ENCODE measurements around the gene KCNC2.

KCNC2 gene

GRCh38 chr12:75177997-75178396 is 31.6 kb downstream of the KCNC2 start:
- H3K9ac ChIP-seq (ENCODE audit: low read depth, low read length) = no peak overlapping the region
- TF ChIP-seq EZH2 (IDR thresholded peaks at IDR 0.05; ENCODE audit: borderline replicate concordance, low read depth, low read length, severe bottlenecking) (no peak), CTCF (IDR thresholded peaks at IDR 0.05; ENCODE audit: borderline replicate concordance, extremely low read depth, low read length, poor library complexity, severe bottlenecking) (no peak)
- no peaks in the 10 kb centered on the region for H3K36me3 ChIP-seq (ENCODE audit: insufficient read depth, low read length)
- H3K27me3 ChIP-seq (ENCODE audit: insufficient read depth, low read length, poor library complexity) = no peaks in the 10 kb centered on the region
- H3K79me2 ChIP-seq (ENCODE audit: insufficient read depth, low read length) = no peaks in the 10 kb centered on the region
- H3K27ac ChIP-seq (ENCODE audit: low read length) = no peak overlapping the region
- H3K4me2 ChIP-seq (ENCODE audit: insufficient read depth, low read length) = no peak overlapping the region
- no peaks in the 10 kb centered on the region for H3K9me3 ChIP-seq (ENCODE audit: insufficient read depth, low read length, severe bottlenecking)
- H2AFZ ChIP-seq (ENCODE audit: low read depth, low read length) = no peak overlapping the region
- H4K20me1 ChIP-seq (ENCODE audit: insufficient read depth, low read length) = no peaks in the 10 kb centered on the region
- ATAC-seq (ENCODE audit: insufficient read depth, low read depth) = no peak
- DNase-seq = no peak
- H3K4me3 ChIP-seq (ENCODE audit: low read depth in 1 of 2, low read length in 2 of 2) = no peak overlapping the region
- no peaks in the 10 kb centered on the region for H3K4me1 ChIP-seq (ENCODE audit: insufficient read depth, low read length)

DNA sequence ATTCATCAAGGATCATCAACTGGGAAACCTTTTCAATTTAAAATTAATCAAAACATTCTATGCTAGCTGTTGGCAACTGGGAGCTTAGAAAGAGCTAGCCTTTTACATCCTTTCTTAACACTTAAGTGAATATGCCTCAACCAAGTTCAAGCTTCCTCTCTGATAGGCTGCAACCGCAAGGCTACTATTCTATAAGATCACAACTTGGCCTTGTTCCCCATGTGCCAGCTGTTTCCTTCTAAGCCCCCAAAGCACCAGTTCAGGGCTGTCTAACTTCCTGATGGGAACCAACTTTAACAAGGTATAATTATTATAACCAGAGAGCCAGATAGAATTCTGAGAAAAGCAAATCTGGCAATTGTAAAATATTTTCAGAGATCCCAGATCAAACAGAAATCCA is 37.0 kb downstream of the KCNC2 start:
- no peaks in the 10 kb centered on the region for H3K4me1 ChIP-seq (ENCODE audit: insufficient read depth, low read length)
- H3K9ac ChIP-seq (ENCODE audit: low read depth, low read length) = no peak overlapping the region
- H3K27ac ChIP-seq (ENCODE audit: low read length) = no peak overlapping the region
- H3K36me3 ChIP-seq (ENCODE audit: insufficient read depth, low read length) = no peaks in the 10 kb centered on the region
- no peak overlapping the region for H3K4me3 ChIP-seq (ENCODE audit: low read depth in 1 of 2, low read length in 2 of 2)
- TF ChIP-seq EZH2 (IDR thresholded peaks at IDR 0.05; ENCODE audit: borderline replicate concordance, low read depth, low read length, severe bottlenecking) (no peak), CTCF (IDR thresholded peaks at IDR 0.05; ENCODE audit: borderline replicate concordance, extremely low read depth, low read length, poor library complexity, severe bottlenecking) (no peak)
- DNase-seq (no peak), ATAC-seq (ENCODE audit: insufficient read depth, low read depth) (no peak; the same call in 2 of the 3 replicates)
- H3K27me3 ChIP-seq (ENCODE audit: insufficient read depth, low read length, poor library complexity) = no peaks in the 10 kb centered on the region
- no peaks in the 10 kb centered on the region for H3K79me2 ChIP-seq (ENCODE audit: insufficient read depth, low read length)
- H3K9me3 ChIP-seq (ENCODE audit: insufficient read depth, low read length, severe bottlenecking) = no peaks in the 10 kb centered on the region
- H2AFZ ChIP-seq (ENCODE audit: low read depth, low read length) = no peak overlapping the region
- H4K20me1 ChIP-seq (ENCODE audit: insufficient read depth, low read length) = no peaks in the 10 kb centered on the region
- no peak overlapping the region for H3K4me2 ChIP-seq (ENCODE audit: insufficient read depth, low read length)

DNA sequence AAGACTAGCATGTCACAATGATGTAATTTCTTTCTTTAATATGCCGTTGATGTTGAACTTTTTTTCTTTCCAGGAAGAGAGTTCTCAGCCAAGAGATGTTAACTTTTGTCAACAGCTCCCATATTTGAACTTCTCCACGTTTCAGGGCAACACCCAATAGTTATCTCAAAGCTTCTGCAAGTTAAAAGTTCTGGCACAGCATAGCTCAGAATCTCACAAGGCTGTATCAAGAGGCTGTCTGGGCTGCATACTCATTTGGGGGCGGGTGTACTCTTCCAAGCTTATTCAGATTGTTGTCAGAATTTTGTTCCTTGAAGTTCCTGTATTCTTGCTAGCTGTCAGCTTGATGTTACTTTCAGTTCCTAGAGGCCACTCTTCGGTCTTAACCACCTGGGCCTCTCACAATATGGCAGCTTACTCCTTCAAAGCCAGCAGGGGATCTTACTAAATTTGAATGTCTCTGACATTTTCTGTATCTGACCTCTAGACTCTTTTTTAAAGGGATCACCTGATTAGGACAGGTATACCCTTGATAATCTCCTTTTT is 38.9 kb downstream of the KCNC2 start:
- TF ChIP-seq CTCF (IDR thresholded peaks at IDR 0.05; ENCODE audit: borderline replicate concordance, extremely low read depth, low read length, poor library complexity, severe bottlenecking) (no peak), EZH2 (IDR thresholded peaks at IDR 0.05; ENCODE audit: borderline replicate concordance, low read depth, low read length, severe bottlenecking) (no peak)
- no peak overlapping the region for H3K4me2 ChIP-seq (ENCODE audit: insufficient read depth, low read length)
- H3K4me3 ChIP-seq (ENCODE audit: low read depth in 1 of 2, low read length in 2 of 2) = no peak overlapping the region
- H2AFZ ChIP-seq (ENCODE audit: low read depth, low read length) = no peak overlapping the region
- H4K20me1 ChIP-seq (ENCODE audit: insufficient read depth, low read length) = no peaks in the 10 kb centered on the region
- no peaks in the 10 kb centered on the region for H3K9me3 ChIP-seq (ENCODE audit: insufficient read depth, low read length, severe bottlenecking)
- no peaks in the 10 kb centered on the region for H3K27me3 ChIP-seq (ENCODE audit: insufficient read depth, low read length, poor library complexity)
- no peak for ATAC-seq (ENCODE audit: insufficient read depth, low read depth)
- no peak overlapping the region for H3K9ac ChIP-seq (ENCODE audit: low read depth, low read length)
- no peaks in the 10 kb centered on the region for H3K36me3 ChIP-seq (ENCODE audit: insufficient read depth, low read length)
- no peak for DNase-seq
- no peaks in the 10 kb centered on the region for H3K4me1 ChIP-seq (ENCODE audit: insufficient read depth, low read length)
- H3K27ac ChIP-seq (ENCODE audit: low read length) = no peak overlapping the region
- no peaks in the 10 kb centered on the region for H3K79me2 ChIP-seq (ENCODE audit: insufficient read depth, low read length)

GRCh38 chr12:75162845-75163244 is 46.8 kb downstream of the KCNC2 start:
- H3K9me3 ChIP-seq (ENCODE audit: insufficient read depth, low read length, severe bottlenecking) = no peaks in the 10 kb centered on the region
- H2AFZ ChIP-seq (ENCODE audit: low read depth, low read length) = no peak overlapping the region
- no peaks in the 10 kb centered on the region for H3K79me2 ChIP-seq (ENCODE audit: insufficient read depth, low read length)
- no peak for DNase-seq
- ATAC-seq (ENCODE audit: insufficient read depth, low read depth) = no peak
- TF ChIP-seq EZH2 (IDR thresholded peaks at IDR 0.05; ENCODE audit: borderline replicate concordance, low read depth, low read length, severe bottlenecking) = no peak
- TF ChIP-seq CTCF (IDR thresholded peaks at IDR 0.05; ENCODE audit: borderline replicate concordance, extremely low read depth, low read length, poor library complexity, severe bottlenecking) = no peak
- no peaks in the 10 kb centered on the region for H4K20me1 ChIP-seq (ENCODE audit: insufficient read depth, low read length)
- H3K4me2 ChIP-seq (ENCODE audit: insufficient read depth, low read length) = no peak overlapping the region
- no peaks in the 10 kb centered on the region for H3K36me3 ChIP-seq (ENCODE audit: insufficient read depth, low read length)
- H3K4me1 ChIP-seq (ENCODE audit: insufficient read depth, low read length) = no peaks in the 10 kb centered on the region
- no peak overlapping the region for H3K4me3 ChIP-seq (ENCODE audit: low read depth in 1 of 2, low read length in 2 of 2)
- H3K9ac ChIP-seq (ENCODE audit: low read depth, low read length) = no peak overlapping the region
- no peaks in the 10 kb centered on the region for H3K27me3 ChIP-seq (ENCODE audit: insufficient read depth, low read length, poor library complexity)
- H3K27ac ChIP-seq (ENCODE audit: low read length) = no peak overlapping the region
